SJSA1 (cell line): ENCODE results near the gene ANKRD44. TPM values are rescaled to one million over a fixed set of nuclear protein-coding genes. Genes with fewer than 3 reads are reported as not detected.

Experiments used
- DNase-seq, 2 experiments: peaks; one replicate each; pipeline ENCODE4 v3.0.0-alpha.2; 2015 to 2020; ENCODE audit warnings: low spot score in 2 of 2, low read depth in 1 of 2
- H3K27ac ChIP-seq: fragments of 250-450 bp; sonication (Bioruptor Pico); 2 replicates; pipeline ENCODE4 v1.5.1; 2020; ENCODE audit warnings: mild to moderate bottlenecking, moderate library complexity
- H3K27me3 ChIP-seq: fragments of 250-450 bp; sonication (Bioruptor Pico); replicated peaks from 2 replicates; pipeline ENCODE4 v1.5.1; 2020; ENCODE audit warnings: mild to moderate bottlenecking, moderate library complexity
- H3K36me3 ChIP-seq: fragments of 250-450 bp; sonication (Bioruptor Pico); 2 replicates; pipeline ENCODE4 v1.5.1; 2020; ENCODE audit warnings: mild to moderate bottlenecking
- H3K4me1 ChIP-seq: fragments of 250-450 bp; sonication (Bioruptor Pico); replicated peaks from 2 replicates; pipeline ENCODE4 v1.6.1; 2021; ENCODE audit warnings: mild to moderate bottlenecking
- H3K4me3 ChIP-seq: fragments of 250-450 bp; sonication (Bioruptor Pico); 2 replicates; pipeline ENCODE4 v1.5.1; 2020; ENCODE audit warnings: mild to moderate bottlenecking
- H3K9me3 ChIP-seq: fragments of 250-450 bp; sonication (Bioruptor Pico); replicated peaks from 2 replicates; pipeline ENCODE4 v1.5.1; 2020; ENCODE audit warnings: mild to moderate bottlenecking
- total RNA-seq: library from RNA; depleted of rRNA; stranded (reverse); fragments of >200 nt; shearing (Covaris generic); gene quantifications from 2 replicates; pipeline ENCODE4 v1.2.3, GENCODE V29; 2014

The ANKRD44 gene
- total RNA-seq, 1 experiment from 2014 or later: 15.5 TPM

DNA sequence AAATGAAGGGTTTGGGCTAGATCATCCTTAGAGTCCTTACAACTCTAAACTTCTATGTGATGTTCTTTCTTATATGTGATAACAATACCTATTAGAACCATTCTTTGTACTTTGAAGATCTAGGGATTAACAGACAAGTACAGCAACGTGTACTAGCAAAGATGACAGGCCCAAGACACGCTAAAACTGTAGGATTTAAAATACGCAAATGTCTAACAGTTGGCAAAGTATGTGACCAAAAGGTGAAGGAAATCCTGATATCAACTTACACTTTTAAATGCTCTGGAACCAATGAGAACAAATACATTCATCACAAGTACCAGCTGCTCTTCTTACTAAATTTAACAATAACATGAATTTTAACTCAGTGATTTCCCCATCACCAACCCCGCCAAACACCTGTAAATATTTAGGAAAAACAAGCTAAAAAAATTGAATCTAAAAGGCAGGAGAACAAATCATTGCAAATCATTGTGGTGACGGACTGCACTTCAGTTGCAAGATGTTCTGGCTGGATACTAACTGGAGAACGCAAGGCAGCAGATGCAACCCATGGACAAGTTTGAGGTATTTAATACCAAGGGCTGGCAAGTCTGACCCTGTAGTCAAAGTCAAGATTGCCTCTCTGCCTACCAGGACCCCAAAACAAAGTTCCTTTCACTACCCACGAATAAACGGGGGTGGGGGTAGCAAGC is 1.4 kb downstream of the ANKRD44 start:
- Histone ChIP-seq H3K36me3 (peaks cover 3% of the 10 kb centered on the region; the same call in 1 of the 2 replicates), H3K27me3 (no peaks in the 10 kb centered on the region), H3K9me3 (no peaks in the 10 kb centered on the region), H3K27ac (no peak overlapping the region), H3K4me1 (peaks cover 27% of the 10 kb centered on the region), H3K4me3 (peak overlapping the region; percentile 89)
- no peak for DNase-seq

DNA sequence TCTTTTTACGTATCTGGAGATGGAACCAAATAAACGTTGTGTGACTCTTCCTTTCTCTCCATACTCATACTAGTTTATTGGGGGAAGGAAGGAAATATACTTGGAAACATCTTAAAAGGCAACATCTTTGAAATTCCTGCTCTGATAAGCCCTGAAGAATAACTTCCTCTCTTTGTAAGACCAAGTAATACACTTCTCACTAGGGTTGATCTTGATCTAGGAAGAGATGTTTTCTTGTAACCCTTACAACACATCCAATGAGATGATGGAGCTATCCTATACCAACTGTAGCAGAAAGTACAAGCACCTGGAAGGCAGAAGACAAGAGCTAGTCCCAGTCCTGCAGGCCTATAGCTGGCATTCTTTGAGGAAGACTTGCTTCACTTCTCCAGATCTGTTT is 2.0 kb downstream of the ANKRD44 start:
- Histone ChIP-seq H3K9me3 (no peaks in the 10 kb centered on the region), H3K36me3 (peaks cover 3% of the 10 kb centered on the region; the same call in 1 of the 2 replicates), H3K4me3 (no peak overlapping the region), H3K27ac (no peak overlapping the region), H3K4me1 (peaks cover 27% of the 10 kb centered on the region), H3K27me3 (no peaks in the 10 kb centered on the region)
- DNase-seq: no peak

DNA sequence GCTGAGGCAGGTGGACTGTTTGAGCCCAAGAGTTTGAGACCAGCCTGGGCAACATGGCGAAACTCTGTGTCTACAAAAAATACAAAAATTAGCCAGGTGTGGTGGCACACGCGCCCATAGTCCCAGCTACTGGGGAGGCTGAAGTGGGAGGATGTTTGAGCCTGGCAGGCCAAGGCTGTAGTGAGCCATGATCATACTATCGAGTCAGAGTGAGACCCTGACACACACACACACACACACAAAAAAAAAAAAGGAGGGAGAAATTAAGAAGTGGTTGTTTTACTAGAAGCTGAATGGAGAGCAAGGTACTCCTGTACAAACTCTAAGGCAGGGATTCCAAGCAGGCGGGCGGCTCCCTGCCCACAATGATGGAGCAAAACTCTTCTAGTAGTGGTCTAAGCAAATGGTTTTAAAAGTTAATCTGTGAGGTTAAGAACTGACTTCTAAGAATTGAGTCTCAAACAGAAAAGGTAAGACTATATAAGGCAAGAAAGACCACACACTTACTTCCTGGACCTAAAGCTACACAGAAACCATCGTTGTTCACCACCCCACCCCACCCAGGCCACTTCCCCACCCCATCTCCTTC is 2.6 kb downstream of the ANKRD44 start:
- Histone ChIP-seq H3K4me3 (no peak overlapping the region), H3K27ac (no peak overlapping the region), H3K36me3 (peaks cover 3% of the 10 kb centered on the region; the same call in 1 of the 2 replicates), H3K9me3 (no peaks in the 10 kb centered on the region), H3K4me1 (peaks cover 27% of the 10 kb centered on the region), H3K27me3 (no peaks in the 10 kb centered on the region)
- no peak for DNase-seq

DNA sequence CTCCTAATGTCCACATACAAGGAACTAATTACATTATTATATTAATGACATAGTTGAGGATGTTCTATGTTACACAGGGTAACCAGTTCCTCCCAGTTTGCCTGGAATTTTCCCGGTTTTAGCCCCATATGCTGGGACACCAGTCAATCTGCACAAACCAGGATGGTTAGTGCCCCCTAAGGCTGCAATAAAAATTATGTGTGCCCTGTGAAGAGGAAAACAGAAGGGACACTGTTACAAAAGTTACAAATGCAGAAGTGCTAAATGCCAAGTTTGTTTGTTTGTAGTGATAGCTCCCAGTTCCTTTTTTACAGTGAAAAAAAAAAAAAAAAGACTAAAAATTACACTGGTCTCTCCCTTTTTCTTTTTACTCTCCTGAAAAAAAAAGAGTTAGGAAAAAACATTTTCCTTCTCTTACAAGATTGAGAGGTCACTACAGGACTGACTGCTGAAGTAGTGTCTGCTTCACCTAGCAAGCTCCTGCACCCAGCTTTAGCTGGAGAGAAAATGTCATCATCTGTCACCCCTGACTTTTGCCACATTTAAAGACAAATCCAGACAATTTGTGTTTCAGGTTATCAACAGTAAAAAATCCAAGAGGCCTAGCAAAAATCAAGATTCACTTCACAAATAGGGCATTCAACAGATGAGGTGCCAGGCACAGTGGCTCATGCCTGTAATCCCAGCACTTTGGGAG is 3.2 kb downstream of the ANKRD44 start:
- no peak overlapping the region for H3K27ac ChIP-seq

DNA sequence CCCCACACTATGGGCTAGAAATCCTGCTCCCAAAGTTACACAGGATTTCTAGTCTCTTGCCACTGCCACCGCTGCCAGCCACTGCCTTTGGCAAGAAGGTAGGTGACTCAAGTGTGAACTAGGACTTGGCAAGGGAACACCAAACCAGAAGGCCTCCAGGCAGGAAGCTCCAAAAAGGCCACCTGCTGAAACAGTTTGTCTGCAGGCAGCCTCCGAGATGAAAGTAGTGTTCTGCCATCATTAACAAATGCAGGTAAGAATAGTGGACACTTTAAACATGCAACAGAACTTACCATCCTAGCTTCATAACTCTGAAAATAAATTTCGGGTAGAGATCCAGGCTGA is 3.9 kb downstream of the ANKRD44 start:
- no peak overlapping the region for H3K27ac ChIP-seq
- no peak for DNase-seq

More for the DNA sequence above, 3.2 kb downstream of the ANKRD44 start:
- peaks cover 22% of the 10 kb centered on the region for H3K4me1 ChIP-seq
- no peak for DNase-seq
- no peaks in the 10 kb centered on the region for H3K27me3 ChIP-seq
- H3K36me3 ChIP-seq: peaks cover 3% of the 10 kb centered on the region; the same call in 1 of the 2 replicates
- no peak overlapping the region for H3K4me3 ChIP-seq
- no peaks in the 10 kb centered on the region for H3K9me3 ChIP-seq

DNA sequence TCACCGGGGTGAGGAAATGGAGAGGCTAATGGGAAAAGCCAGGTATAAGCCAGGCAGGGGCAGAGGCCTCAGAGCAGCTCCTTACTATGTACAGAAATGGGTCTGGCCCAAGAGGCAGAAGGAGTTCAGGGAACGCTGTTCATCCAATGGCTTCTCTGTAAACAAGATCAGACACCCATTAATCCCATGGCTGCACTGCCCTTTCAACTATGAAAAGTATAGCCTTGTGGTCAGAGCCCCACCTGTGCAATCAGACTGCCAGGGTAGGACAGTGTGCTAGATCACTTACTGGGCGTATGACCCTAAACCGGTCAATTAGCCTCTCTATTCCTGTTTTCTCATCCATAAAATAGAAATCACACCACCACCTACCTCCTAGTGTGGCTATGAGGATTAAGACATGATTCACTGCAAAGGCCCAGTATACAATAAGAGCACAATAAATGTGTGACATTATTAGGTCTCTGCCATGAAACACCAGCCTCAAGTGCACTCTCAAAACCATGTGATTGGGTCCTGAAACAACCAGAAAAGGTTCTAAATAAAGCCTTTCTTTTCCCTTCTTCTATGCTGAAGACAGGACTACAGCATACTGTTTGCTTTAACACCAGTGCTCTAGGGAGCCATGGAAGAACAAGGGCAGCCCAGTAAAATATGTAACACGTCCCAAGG is 4.4 kb downstream of the ANKRD44 start:
- no peak overlapping the region for H3K4me3 ChIP-seq
- H3K36me3 ChIP-seq: peaks cover 3% of the 10 kb centered on the region; the same call in 1 of the 2 replicates
- no peaks in the 10 kb centered on the region for H3K27me3 ChIP-seq
- peaks cover 10% of the 10 kb centered on the region for H3K4me1 ChIP-seq
- no peak for DNase-seq
- H3K9me3 ChIP-seq: no peaks in the 10 kb centered on the region
- H3K27ac ChIP-seq: no peak overlapping the region

More for the DNA sequence above, 3.9 kb downstream of the ANKRD44 start:
- H3K4me1 ChIP-seq: peaks cover 15% of the 10 kb centered on the region
- no peaks in the 10 kb centered on the region for H3K27me3 ChIP-seq
- H3K36me3 ChIP-seq: peaks cover 3% of the 10 kb centered on the region; the same call in 1 of the 2 replicates
- H3K4me3 ChIP-seq: no peak overlapping the region
- no peaks in the 10 kb centered on the region for H3K9me3 ChIP-seq

DNA sequence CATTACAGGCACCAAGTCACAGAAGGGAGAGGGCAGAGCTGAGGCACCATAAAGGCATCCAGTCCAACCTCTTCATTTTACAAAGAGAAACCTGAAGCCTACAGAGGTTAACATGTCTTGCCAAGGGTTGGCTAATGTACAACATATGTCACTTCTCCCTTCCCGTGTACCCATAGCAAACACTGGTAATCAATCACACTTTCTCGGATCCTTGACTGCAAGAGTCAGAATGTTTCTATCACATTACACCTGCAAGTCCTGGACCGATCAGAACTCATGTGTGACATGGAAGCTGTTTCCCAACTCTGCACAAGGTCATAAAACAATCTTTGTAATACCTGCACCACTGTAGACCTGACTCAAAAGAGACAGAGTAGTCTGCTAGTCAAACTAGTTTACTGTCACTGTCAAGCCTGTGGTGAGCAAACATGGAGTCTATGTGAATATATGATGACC is 6.0 kb downstream of the ANKRD44 start:
- no peak overlapping the region for H3K4me3 ChIP-seq
- no peaks in the 10 kb centered on the region for H3K36me3 ChIP-seq

DNA sequence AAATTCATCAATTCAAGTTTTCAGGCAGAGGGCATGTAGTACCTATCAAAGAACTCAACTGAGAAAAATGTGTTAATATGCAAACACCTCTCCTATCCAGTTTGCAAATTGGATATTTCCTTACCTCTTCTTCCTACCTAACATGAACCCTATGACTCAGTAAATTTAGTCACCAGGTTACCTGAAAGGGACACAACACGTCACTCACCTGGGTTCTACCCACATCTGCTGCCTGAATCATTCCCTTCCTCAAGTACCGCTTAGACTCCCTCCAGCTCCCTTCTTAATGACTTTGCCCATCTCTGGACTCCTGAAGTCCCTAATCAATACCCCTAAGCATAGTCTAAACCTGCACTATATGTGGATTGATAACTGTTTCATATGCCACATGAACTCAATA is 10.4 kb downstream of the ANKRD44 start:
- Histone ChIP-seq H3K27me3 (no peaks in the 10 kb centered on the region), H3K9me3 (no peaks in the 10 kb centered on the region), H3K36me3 (no peaks in the 10 kb centered on the region), H3K27ac (no peak overlapping the region), H3K4me3 (no peak overlapping the region), H3K4me1 (no peaks in the 10 kb centered on the region)
- no peak for DNase-seq

More for the DNA sequence above, 6.0 kb downstream of the ANKRD44 start:
- Histone ChIP-seq H3K4me1 (peaks cover 3% of the 10 kb centered on the region), H3K27ac (no peak overlapping the region), H3K9me3 (no peaks in the 10 kb centered on the region), H3K27me3 (no peaks in the 10 kb centered on the region)
- no peak for DNase-seq

DNA sequence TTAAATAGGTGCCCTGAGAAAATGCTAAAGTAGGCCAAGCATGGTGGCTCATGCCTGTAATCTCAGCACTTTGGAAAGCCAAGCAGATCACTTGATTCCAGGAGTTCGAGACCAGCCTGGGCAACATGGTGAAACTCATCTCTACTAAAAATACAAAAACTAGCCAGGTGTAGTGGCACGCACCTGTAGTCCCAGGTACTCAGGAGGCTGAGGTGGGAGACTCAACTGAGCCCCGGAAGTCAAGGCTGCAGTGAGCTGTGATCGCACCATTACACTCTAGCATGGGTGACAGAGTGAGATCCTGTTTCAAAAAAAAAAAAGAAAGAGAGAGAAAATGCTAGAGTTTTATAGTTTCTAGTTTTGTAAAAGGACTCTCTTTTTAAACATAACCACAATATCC is 12.0 kb downstream of the ANKRD44 start:
- no peaks in the 10 kb centered on the region for H3K27me3 ChIP-seq
- H3K4me3 ChIP-seq: no peak overlapping the region
- no peaks in the 10 kb centered on the region for H3K9me3 ChIP-seq
- no peaks in the 10 kb centered on the region for H3K4me1 ChIP-seq
- DNase-seq: no peak
- no peak overlapping the region for H3K27ac ChIP-seq
- no peaks in the 10 kb centered on the region for H3K36me3 ChIP-seq

DNA sequence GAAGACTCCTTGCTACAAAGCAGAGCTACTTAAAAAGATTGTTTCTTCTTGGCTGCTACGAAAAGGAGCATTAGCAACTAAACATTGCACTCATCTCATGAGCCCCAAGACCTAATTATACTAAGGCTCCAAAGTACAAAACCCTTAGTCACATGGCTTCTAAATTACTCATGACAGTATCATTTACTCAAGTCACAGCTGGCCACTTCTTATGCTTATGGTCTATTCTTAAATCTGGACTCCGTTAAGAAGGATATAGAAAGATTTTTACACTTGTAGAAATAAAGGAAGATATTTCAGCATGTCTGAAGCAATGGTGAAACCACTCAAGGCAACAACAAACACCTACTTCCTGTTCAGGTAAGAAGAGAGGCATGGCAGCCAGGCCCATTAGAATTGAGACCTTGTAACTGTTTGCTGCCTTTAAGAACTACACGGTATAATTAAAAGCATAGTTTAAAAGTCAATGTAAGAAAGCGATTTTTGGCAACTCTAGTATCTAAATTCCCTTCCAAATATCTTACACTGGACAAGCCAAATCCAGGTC is 12.7 kb downstream of the ANKRD44 start:
- no peaks in the 10 kb centered on the region for H3K4me1 ChIP-seq
- DNase-seq: no peak
- no peaks in the 10 kb centered on the region for H3K36me3 ChIP-seq
- H3K4me3 ChIP-seq: no peak overlapping the region
- H3K27me3 ChIP-seq: no peaks in the 10 kb centered on the region
- H3K27ac ChIP-seq: no peak overlapping the region
- H3K9me3 ChIP-seq: no peaks in the 10 kb centered on the region

DNA sequence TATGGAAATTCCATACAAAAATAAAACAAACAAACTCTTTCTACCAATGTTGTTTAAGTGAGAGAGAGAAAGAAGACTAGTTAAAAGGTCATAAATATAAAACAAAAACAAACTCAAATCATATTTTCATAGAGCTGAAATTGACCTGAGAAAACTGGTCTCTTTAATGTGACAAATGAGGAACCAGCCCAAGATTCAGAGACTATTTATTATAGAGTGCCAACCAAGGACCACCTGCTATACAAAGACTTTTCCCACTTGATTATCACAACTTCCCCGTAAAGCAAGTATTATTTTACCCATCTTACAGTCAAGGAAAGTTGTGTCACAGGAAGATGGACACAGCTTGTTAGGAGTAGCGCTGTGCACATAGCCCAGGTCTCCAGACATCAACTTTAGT is 13.3 kb downstream of the ANKRD44 start:
- Histone ChIP-seq H3K9me3 (no peaks in the 10 kb centered on the region), H3K27me3 (no peaks in the 10 kb centered on the region), H3K36me3 (no peaks in the 10 kb centered on the region), H3K27ac (no peak overlapping the region), H3K4me1 (0 out of 2 replicates have a peak, but pooled peaks cover 3% of the 10 kb centered on the region), H3K4me3 (no peak overlapping the region)
- no peak for DNase-seq

DNA sequence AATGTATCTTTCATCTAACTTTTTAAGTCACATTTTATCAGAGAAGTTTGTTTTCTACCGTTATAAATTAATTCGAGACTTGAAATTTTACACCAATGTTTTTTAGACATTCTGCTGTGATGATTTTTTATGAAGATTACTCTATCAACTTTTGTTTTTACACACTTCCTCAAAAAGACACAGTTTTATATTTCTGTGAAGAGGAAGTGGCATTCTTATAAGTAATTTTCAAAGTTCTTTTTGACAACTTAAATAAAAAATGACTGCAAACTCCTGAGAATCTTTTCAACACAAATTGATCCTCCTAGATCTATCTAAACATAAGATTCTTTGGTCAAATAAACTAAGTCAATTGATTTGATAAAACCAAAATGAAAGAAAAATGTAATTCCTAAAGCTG is 13.7 kb downstream of the ANKRD44 start:
- Histone ChIP-seq H3K9me3 (no peaks in the 10 kb centered on the region), H3K27me3 (no peaks in the 10 kb centered on the region), H3K4me3 (no peak overlapping the region), H3K36me3 (no peaks in the 10 kb centered on the region), H3K4me1 (0 out of 2 replicates have a peak, but pooled peaks cover 3% of the 10 kb centered on the region), H3K27ac (no peak overlapping the region)
- DNase-seq: no peak

DNA sequence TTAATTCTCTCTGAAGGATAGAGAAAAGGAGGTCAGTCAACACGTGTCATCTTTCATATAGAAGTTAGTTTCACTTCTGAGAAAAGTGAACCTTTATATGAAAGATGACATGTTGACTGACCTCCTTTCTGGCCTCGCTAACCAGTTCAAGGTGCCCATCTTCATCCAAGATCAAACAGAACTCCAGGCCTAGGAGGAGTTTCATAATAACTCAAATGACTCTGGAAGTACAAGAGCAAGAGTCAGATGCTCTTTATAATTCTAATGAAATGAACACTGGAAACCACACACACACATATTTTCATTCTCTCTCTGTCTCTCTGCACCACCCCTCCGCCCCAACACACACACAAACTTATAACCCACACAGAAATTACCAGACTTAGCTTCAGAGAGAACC is 16.3 kb downstream of the ANKRD44 start:
- H3K4me1 ChIP-seq: 0 out of 2 replicates have a peak, but pooled peaks cover 3% of the 10 kb centered on the region
- no peak overlapping the region for H3K4me3 ChIP-seq
- no peak for DNase-seq
- H3K27me3 ChIP-seq: no peaks in the 10 kb centered on the region
- H3K27ac ChIP-seq: no peak overlapping the region
- H3K36me3 ChIP-seq: no peaks in the 10 kb centered on the region
- H3K9me3 ChIP-seq: no peaks in the 10 kb centered on the region
